Measurements from ENCODE around the gene ZNF750.
A peak's percentile ranks its signal among the peaks of the same experiment; 100 is the strongest.

ZNF750 gene

GRCh38 chr17:82865274-82865673 lies 25.5 kb upstream of the ZNF750 start:
- H3K4me3 ChIP-seq (ENCODE audit: low read depth, low read length), result no peak overlapping the region
- no peak for TF ChIP-seq MAX (IDR thresholded peaks at IDR 0.05; ENCODE audit: low read depth, low read length)
- TF ChIP-seq POLR2A (IDR thresholded peaks at IDR 0.05; ENCODE audit: extremely low read depth, insufficient read length), result no peak
- no peak for TF ChIP-seq MYC (IDR thresholded peaks at IDR 0.05; ENCODE audit: low read depth, low read length)
- no peak for TF ChIP-seq CTCF (IDR thresholded peaks at IDR 0.05; ENCODE audit: low read depth, low read length)
- no peak for DNase-seq (ENCODE audit: low read depth)

- TF ChIP-seq CTCF (IDR thresholded peaks at IDR 0.05; ENCODE audit: low read depth, low read length) (no peak), MYC (IDR thresholded peaks at IDR 0.05; ENCODE audit: low read depth, low read length) (no peak), MAX (IDR thresholded peaks at IDR 0.05; ENCODE audit: low read depth, low read length) (no peak), POLR2A (IDR thresholded peaks at IDR 0.05; ENCODE audit: extremely low read depth, insufficient read length) (no peak)
- H3K4me3 ChIP-seq (ENCODE audit: low read depth, low read length), result no peak overlapping the region
- DNase-seq (ENCODE audit: low read depth), result no peak
Measured at GRCh38 chr17:82864713-82865248, 25.0 kb upstream of the ZNF750 start.

GRCh38 chr17:82863941-82864712 lies 24.3 kb upstream of the ZNF750 start:
- DNase-seq (ENCODE audit: low read depth), result peak; percentile 96
- no peak overlapping the region for H3K4me3 ChIP-seq (ENCODE audit: low read depth, low read length)
- TF ChIP-seq MAX (IDR thresholded peaks at IDR 0.05; ENCODE audit: low read depth, low read length) (peak; percentile 86), MYC (IDR thresholded peaks at IDR 0.05; ENCODE audit: low read depth, low read length) (peak; percentile 75), POLR2A (IDR thresholded peaks at IDR 0.05; ENCODE audit: extremely low read depth, insufficient read length) (no peak)

- no peak for TF ChIP-seq MAX (IDR thresholded peaks at IDR 0.05; ENCODE audit: low read depth, low read length)
- TF ChIP-seq MYC (IDR thresholded peaks at IDR 0.05; ENCODE audit: low read depth, low read length), result no peak
- TF ChIP-seq POLR2A (IDR thresholded peaks at IDR 0.05; ENCODE audit: extremely low read depth, insufficient read length), result no peak
- no peak for TF ChIP-seq CTCF (IDR thresholded peaks at IDR 0.05; ENCODE audit: low read depth, low read length)
- DNase-seq (ENCODE audit: low read depth), result no peak
- no peak overlapping the region for H3K4me3 ChIP-seq (ENCODE audit: low read depth, low read length)
Measured at GRCh38 chr17:82863383-82863940, 23.6 kb upstream of the ZNF750 start.

- H3K4me3 ChIP-seq (ENCODE audit: low read depth, low read length), result no peak overlapping the region
- TF ChIP-seq POLR2A (IDR thresholded peaks at IDR 0.05; ENCODE audit: extremely low read depth, insufficient read length), result no peak
- TF ChIP-seq CTCF (IDR thresholded peaks at IDR 0.05; ENCODE audit: low read depth, low read length), result no peak
- no peak for TF ChIP-seq MAX (IDR thresholded peaks at IDR 0.05; ENCODE audit: low read depth, low read length)
- no peak for TF ChIP-seq MYC (IDR thresholded peaks at IDR 0.05; ENCODE audit: low read depth, low read length)
- no peak for DNase-seq (ENCODE audit: low read depth)
Measured at GRCh38 chr17:82862737-82863382, 23.0 kb upstream of the ZNF750 start.

Measured in NB4 (cell line).